Myocyte (in vitro differentiated cells): ENCODE measurements around the gene CHRNA4. TPM values are rescaled to one million over a fixed set of nuclear protein-coding genes. Genes with fewer than 3 reads are reported as not detected.
"Not testable (repeated sequence)": the region's sequence is repeated elsewhere in the genome, so short reads cannot be mapped to it uniquely, and the experiment has no call there.

Experiments
- DNase-seq: peaks from one replicate; pipeline ENCODE4 v3.0.0-alpha.2; 2012; ENCODE audit warnings: low read depth
- total RNA-seq: library from RNA; depleted of rRNA; stranded (reverse); fragments of >200 nt; gene quantifications from 2 replicates; pipeline ENCODE4 v1.2.3, GENCODE V29; 2014

Gene CHRNA4
- total RNA-seq, 1 donor from 2014 or later, result not detected

DNA sequence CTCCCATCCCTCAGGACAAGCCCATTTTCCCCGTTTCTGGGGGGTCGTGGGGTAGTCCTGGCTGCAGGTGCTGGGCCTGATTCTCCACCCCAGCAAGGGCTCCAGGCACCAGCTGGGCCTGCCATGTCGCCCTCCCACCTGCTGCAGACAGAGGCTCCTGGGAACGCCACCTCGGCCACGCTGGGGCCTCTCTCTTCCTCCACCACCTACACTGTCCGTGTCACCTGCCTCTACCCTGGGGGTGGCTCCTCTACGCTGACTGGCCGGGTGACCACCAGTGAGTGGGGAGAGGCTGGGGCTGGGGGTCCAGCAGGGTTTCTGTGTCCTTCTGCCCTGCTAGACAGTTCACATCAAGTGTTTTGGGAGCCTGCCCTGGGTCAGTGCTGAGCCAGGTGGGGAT is 48.9 kb downstream of the CHRNA4 start:
- peak; percentile 31 for DNase-seq

DNA sequence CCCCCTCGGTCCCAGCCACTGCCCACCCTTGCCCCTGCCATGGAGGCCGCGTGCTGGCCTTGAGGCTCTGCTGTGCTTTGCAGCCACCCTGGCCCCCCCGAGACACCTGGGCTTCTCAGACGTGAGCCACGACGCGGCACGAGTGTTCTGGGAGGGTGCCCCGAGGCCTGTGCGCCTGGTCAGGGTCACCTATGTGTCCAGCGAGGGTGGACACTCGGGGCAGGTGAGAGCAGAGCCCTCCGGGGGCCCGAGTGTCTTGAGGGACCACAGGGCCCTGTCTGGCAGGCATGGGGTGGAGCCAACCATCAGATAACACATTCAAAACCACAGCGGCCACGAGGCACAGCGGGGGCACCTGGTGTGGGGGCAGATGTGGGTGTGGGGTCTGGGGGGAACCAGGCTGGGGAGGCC is 49.3 kb downstream of the CHRNA4 start:
- DNase-seq, result no peak

DNA sequence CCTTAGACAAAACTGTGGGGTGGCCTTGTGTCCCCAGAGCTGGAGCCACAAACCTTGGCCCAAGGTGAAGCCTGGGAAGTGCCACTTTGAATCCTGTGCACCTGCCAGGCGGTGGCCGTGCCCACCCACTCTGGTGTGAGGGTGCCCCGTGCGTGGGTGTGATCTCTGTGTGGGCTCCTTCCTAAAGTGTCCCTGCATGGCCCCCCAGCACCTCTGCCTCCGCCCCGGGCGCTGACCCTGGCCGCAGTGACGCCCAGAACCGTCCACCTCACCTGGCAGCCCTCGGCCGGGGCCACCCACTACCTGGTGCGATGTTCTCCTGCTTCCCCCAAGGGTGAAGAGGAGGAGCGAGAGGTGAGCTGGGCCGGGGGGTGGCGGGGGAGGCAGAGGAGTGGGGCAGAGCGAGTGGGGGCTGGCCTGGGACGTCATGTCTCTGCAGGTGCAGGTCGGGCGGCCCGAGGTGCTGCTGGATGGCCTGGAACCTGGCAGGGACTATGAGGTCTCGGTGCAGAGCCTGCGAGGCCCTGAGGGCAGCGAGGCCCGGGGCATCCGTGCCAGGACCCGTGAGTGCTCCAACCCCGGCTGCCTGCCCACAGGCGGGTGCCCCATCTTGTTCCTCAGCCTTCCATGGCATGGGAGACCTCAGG is 49.8 kb downstream of the CHRNA4 start:
- DNase-seq, result no peak

DNA sequence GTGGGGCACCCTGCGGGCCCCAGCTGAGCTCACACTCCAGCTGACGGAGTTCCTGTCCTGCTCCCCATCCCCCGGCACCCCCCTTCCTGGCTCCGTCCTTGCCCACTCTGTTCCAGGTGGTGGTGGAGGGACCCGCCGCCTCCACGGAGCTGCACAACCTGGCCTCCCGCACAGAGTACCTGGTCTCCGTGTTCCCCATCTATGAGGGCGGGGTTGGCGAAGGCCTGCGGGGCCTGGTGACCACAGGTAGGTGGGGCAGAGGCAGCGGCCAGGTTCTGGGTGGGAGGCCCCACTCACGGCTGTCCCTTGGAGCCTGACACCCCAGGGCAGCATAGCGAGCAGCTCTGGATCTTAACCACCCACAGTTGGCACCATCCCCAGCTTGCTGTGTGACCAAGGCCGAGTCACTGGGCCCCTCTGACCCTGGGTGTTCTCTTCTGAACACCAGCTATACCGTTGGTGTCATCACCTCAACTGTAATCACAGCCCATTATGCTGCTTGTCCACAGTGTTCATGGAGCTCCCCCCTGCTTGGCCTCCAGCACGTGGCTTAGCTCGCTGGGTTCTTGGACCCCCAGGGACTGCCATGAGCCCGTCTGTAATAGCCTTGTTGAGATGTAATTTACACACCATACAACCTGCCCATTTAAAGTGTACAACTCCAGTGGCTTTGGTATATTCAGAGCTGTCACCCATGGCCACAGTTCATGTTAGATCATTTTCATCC is 50.7 kb downstream of the CHRNA4 start:
- DNase-seq, result no peak

DNA sequence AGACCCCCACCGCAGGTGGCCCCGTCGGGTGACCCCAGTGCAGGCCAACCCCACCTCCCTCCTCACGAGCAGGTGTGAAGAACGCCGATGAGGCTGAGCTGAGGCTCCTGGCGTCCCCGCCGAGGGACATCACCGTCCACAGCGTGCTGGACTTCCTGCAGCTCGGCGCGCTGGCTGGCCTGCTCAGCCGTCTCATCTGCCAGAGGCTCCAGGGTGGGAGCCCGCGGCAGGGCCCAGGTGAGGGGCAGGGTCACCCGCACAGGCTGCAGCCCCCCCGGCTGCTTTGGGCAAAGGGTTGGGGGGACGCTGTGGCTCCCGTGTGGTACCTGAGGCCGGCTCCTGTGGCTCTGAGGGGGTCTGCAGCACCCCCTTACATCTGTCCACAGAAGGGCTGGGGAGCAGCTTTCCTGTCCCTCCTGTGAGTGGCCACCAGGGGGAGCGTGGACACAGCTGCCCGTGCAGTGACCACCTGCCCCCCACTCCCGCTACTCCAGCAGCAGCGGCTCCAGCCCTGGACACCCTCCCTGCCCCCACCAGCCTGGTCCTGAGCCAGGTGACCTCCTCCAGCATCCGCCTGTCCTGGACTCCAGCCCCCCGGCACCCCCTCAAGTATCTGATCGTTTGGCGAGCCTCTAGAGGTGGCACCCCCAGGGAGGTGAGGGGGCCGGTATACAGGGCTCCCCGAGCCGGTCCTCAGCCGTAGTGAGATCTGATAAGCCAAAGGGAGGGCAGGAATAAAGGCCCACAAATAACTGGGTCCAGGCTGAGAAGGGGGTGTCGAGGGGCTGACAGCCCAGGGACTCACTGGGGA is 51.7 kb downstream of the CHRNA4 start:
- DNase-seq, result peak; percentile 47

DNA sequence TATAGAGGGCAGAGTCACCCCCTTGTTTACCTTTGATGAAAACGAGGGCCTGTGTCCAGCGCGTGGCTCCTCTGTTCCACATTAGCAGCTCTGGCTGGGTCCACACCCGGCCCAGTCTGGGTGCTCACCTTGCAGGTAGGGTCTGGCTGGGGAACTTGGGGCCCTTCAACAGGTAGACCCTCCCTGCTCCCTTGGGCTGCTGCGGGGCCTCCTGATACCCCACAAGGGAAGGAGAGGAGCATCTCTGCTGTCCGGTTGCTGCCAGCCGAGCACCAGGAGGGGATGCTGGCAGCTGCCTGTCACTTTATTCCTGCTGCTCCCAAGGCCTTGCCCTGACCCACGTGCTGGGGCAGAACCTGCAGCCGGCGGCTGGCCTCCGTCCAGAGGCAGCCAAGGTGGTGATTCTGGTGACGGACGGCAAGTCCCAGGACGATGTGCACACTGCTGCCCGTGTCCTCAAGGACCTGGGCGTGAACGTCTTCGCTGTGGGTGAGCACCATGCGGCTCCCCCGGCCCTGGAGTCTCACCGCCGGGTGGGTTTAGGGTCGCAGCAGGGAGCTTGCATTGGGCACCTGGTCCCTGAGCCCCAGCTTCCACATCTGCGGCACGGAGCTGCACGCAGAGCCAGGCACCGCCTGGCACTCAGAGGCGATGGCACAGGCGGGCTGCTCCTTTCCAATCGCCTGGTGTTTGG is 52.8 kb downstream of the CHRNA4 start:
- DNase-seq, result no peak

DNA sequence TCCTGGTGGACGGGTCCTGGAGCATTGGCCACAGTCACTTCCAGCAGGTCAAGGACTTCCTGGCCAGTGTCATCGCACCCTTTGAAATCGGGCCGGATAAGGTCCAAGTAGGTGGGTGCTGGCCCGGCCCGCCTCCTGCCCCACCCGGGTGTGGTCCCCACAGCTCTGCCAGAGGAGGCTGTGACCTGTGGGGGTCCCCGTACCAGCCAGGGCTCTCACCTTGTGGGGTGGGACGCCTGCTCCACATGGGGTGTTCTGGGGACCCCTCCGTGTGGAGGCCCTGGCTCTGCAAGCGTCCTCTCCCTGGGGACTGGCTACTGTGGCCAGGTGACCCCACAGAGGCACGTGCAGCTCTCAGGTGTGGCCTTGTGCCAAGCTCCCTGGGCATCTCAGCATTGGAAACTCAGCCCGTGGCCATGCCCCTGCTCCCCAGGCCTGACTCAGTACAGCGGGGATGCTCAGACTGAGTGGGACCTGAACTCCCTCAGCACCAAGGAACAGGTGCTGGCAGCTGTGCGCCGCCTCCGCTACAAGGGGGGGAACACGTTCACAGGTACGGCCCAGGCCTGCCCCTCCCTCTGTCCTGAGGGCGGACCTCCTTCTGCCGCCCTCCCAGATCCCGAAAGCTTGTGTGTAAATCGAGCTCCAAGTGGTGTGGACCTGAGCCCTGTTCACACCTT is 53.5 kb downstream of the CHRNA4 start:
- no peak for DNase-seq

DNA sequence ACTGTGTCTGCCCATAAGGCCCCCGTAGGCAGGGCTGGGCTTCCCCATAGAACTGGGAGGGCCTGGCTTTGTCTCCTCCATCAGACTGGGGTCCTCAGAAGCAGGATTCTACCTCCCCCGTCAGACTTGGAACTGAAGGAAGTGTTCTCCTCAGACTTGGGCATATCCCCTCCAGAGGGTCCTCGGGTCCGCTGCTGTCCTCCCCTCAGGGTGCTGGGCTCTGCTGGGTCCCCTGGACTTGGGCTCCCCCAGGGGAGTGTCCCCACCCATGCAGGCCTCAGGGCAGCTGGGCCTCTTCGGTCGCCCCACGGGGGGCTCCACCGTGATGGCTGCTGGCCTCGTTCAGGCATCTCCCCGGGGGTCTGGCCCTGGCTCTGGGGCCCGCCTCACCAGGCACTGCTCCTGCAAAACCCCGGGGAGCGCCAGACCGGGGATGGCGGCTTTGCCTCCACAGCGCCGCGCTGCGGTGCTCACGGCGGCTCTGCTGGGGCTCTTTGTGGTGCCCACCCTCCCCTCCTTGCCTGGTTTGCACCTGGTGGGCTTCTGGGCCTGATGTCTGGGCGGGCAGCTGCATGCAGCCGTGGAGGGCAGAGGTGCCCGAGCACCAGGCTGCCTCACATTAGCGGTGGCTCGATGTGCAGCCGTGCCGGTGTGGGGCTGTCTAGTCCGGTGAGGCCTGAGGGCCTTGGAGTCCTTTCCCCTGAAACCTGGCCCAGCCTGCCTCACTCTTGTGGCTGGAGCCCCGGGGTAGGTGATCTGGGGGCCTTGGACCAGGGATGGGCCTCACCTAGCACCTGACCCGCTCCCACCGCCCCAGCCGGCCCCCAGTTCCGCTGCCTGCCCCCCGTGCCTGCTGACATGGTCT is 54.2 kb downstream of the CHRNA4 start:
- DNase-seq, result no peak

DNA sequence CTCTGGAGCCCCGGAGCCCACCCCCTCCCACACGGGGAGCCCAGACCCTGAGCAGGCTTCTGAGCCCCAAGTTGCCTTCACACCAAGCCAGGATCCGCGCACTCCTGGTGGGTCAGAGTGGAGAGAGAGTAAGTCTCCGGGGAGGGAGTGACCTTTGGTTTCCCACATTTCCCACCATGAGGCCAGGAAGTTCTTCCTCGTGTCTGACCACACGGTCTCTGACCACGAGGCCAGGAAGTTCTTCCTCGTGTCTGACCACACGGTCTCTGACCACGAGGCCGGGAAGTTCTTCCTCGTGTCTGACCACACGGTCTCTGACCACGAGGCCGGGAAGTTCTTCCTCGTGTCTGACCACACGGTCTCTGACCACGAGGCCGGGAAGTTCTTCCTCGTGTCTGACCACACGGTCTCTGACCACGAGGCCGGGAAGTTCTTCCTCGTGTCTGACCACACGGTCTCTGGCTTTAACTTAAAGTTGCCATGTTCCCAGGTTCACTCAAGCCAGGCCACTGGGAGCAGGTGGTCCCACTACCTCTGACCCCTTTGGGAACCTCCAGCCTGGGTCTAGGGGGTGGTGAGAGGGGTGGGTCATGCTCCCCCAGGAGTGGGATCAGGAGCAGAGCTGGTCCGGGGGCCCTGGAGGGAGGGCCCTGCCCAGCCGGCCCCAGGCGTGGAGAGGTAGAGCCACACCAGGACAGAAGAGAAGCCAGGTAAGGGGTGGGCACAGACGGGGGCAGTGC is 55.0 kb downstream of the CHRNA4 start:
- not testable (repeated sequence) for DNase-seq

DNA sequence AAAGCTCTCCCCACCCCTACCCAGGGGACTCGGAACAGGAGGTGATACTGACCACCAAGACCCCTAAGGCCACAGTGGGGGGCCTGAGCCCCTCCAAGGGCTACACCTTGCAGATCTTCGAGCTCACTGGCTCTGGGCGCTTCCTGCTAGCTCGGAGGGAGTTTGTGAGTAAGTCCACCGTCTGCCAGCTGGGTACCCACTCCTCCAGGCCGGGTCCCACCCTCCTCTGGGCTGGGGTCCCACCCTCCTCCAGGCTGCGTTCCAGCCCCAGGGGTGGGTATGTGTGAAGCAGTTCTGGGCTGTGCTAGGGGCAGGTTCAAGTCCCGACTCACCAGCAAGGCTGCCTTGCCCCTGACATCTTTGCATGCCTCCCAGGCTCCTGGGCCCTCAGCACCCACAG is 55.8 kb downstream of the CHRNA4 start:
- no peak for DNase-seq

DNA sequence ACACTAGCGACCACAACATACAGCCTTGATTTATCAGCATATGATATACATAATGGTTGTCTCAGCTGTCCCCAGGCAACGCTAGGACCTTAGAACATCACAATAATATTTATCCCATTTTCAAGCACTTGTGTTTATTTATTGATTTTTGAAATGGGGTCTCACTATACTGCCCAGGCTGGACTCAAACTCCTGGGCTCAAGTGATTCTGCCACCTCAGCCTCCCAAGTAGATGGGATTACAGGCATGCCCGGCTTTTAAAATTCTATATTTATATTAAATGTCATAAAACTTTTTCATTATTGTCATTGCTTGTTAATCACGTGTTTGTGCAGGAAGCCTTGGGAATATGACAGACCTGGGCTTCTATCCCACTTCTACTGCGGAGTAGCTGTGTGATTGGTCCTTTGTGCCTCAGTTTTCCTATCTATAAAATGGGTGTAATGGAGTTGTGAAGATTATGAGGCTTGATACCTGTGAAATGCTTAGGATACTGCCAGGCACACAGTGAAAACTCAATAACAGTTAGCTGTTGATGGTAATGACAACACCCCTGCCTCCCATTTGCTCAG is 58.0 kb downstream of the CHRNA4 start:
- DNase-seq, result no peak

DNA sequence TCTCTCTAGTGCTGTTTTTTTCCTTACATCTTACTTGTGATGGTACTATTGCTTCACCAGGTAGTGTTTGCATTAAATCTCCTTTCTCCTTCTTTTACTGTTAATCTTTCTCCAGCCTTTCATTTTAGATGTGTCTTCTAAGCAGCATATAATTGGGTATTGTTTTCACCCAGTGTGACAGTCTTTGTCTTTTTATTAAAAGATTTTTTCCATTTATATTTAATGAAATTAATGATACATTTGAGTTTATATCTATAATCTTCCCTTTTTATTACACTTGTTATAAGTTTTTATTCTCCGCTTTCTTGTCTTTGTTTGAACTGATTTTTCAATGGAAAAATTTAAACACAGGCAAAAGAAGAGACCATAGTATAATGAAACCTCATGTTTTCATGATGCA is 59.5 kb downstream of the CHRNA4 start:
- no peak for DNase-seq

DNA sequence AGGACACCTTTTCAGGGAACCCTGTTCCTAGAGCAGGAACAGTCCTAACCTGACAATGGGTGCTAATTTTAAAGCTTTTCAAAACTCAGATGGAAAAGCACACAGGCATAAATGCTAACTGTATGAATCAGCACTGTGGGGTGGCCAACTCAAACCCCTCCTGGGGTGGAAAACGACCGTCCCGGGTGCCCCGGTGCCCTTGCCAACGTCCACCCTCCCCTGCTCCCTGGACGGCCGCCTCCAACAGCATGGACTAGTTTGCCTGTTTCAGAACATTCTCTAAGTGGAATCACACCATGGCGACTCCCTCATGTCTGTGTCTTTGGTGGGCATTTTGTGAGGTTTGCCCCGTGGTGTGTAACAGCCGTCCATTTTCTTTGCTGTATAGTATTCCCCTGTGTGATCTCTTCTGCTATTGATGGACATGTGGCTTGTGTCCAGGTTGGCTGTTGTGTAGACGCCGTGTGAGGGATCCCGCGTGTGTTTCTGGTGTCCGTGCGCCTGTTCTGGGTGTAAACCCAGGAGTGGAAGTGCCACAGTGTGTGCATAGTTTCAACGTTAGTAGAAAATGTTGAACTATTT is 62.3 kb downstream of the CHRNA4 start:
- DNase-seq, result no peak

DNA sequence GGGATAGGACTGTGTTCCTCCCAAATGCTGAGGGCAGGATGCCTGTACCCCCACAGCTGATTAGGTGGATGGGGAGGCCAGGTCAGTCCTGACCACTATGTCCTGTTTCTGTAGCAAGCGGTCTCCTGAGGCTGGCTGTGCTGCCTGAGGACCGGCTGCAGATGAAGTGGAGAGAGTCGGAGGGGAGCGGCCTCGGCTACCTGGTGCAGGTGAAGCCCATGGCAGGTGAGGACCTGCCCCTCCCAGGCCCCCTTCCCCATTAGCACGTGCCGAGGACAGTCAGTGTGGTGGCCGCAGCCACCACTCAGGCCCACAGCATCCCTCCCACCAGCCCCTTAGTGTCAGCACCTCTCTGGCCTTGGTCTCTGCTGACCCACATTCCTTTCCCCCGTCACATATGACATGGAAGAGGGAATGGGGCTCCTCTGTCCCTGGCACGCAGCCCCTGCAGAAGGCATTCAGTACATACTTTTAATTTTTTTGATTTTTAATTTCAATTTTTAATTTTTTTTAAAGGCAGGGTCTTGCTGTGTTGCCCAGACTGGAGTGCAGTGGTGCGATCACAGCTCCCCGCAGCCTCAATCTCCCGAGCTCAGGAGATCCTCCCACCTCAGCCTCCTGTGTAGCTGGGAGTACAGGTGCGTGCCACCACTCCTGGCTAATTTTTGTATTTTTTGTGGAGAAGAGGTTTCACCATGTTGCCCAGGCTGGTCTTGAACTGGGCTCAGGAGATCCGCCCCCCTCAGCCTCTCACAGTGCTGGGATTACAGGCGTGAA is 63.2 kb downstream of the CHRNA4 start:
- no peak for DNase-seq

DNA sequence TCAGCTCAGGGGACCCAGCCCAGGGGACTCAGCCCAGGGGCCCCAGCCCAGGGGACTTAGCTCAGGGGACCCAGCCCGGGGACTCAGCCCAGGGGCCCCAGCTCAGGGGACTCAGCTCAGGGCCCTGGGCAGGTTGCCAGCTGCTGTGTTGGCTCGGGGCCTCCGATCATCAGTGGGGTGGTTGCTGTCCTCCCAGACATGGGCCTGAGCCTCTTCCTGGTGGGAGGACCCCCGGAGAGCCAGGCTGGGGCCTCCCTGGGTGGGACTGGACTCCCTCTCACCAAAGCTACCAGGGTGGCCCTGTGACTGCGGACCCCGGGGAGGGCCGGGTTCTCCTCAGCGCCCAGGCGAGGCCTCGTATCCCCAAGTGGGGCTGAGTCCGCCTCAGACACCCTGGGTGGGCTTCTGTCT is 63.8 kb downstream of the CHRNA4 start:
- no peak for DNase-seq

DNA sequence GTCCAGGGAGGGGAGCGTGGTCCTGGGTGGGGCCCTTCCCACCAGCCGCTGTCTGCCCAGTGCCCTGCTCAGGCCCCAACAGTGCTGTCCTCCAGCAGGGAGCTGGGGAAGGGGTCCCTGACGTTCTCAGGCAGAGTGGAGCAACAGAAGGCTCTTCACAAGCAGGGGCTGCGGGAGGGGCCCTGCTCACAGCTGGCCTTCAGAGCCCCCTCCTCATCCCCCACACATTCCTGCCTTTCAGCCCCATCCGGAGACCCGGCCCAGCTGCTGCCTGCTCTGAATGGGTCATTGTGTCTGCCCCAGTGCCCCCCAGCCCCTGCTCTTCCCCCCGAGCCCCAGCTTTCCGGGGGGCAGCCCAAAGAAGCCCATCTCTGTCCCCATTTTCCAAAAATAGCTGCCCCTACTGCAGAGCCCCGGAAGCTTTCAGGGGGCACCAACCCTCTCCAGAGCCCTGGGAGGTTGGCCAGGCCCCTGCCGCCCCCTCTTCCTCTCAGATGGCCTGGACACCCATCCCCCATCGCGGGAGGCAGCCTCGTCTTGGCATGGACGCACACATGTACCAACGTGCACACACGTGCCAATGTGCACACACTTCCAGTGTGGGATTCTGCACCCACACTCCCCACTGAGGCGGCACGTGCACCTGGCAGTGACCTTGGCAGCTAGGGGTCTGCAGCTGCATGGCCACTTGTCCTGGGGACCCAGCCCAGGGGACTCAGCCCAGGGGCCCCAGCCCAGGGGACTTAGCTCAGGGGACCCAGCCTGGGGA is 64.4 kb downstream of the CHRNA4 start:
- DNase-seq, result no peak

DNA sequence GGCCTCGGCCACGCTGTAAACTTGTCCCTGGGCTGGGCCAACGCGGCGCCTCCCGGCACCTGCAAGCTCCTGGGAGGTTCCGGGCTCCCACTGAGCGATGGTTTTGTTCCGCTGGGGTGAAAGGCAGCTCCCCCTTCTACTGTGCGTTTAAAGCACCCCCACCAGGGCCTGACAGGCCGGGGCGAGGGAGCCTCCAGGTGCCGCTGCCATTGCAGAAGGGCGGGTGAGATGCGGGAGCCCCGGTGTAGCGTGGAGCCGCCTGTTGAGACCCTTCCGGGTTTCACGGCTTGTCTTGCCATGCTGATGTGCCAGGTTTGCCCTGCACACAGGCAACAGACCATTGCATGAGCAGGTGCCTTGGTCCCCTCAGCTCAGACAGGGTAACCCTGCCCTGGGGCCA is 65.3 kb downstream of the CHRNA4 start:
- DNase-seq, result no peak
